Stimulated activated CD4-positive, alpha-beta T cell treated with anti-CD3 and anti-CD28 coated beads, Interleukin-2, amount 100 ng/mL, for 4 hours (primary cell): ENCODE data around the gene VASP.
A peak's percentile ranks its signal among the peaks of the same experiment; 100 is the strongest.

ENCODE experiments used
- DNase-seq: peaks from one replicate; pipeline ENCODE4 v3.0.0-alpha.2; 2020; ENCODE audit warnings: low read depth

VASP gene

GRCh38 chr19:45473682-45474605, 33.3 kb upstream of the VASP start:
- DNase-seq, result no peak

- no peak for DNase-seq
Observed at GRCh38 chr19:45474606-45475521, 32.4 kb upstream of the VASP start.

- no peak for DNase-seq
Observed at GRCh38 chr19:45475537-45476291, 31.6 kb upstream of the VASP start.

GRCh38 chr19:45476304-45476703, 31.0 kb upstream of the VASP start:
- DNase-seq, result no peak

GRCh38 chr19:45477186-45477585, 30.1 kb upstream of the VASP start:
- no peak for DNase-seq

GRCh38 chr19:45477713-45478453, 29.4 kb upstream of the VASP start:
- DNase-seq, result no peak

GRCh38 chr19:45478454-45479238, 28.6 kb upstream of the VASP start:
- peak; percentile 89 for DNase-seq

- DNase-seq, result no peak
Observed at GRCh38 chr19:45483033-45483432, 24.2 kb upstream of the VASP start.

GRCh38 chr19:45484273-45484945, 22.9 kb upstream of the VASP start:
- no peak for DNase-seq

- DNase-seq, result peak; percentile 96
Observed at GRCh38 chr19:45485305-45486077, 21.8 kb upstream of the VASP start.

- DNase-seq, result no peak
Observed at GRCh38 chr19:45488708-45489107, 18.6 kb upstream of the VASP start.

GRCh38 chr19:45489216-45489855, 17.9 kb upstream of the VASP start:
- DNase-seq, result no peak

- no peak for DNase-seq
Observed at GRCh38 chr19:45492137-45492626, 15.1 kb upstream of the VASP start.

- DNase-seq, result no peak
Observed at GRCh38 chr19:45492627-45493470, 14.4 kb upstream of the VASP start.

- DNase-seq, result no peak
Observed at GRCh38 chr19:45494261-45494916, 12.9 kb upstream of the VASP start.

- DNase-seq, result no peak
Observed at GRCh38 chr19:45495178-45495577, 12.1 kb upstream of the VASP start.

- no peak for DNase-seq
Observed at GRCh38 chr19:45496349-45496953, 10.8 kb upstream of the VASP start.
